ENCODE results near the gene LYZ. TPM values are rescaled to one million over a fixed set of nuclear protein-coding genes. Genes with fewer than 3 reads are reported as not detected.

The LYZ gene
- total RNA-seq, 1 experiment from 2014 or later = 1.3 TPM

- H4K20me1 ChIP-seq (ENCODE audit: insufficient read depth) = 0 out of 2 replicates have a peak, but pooled peaks cover 3% of the 10 kb centered on the region
- ChIA-PET POLR2A (no interaction called here), CTCF (interaction anchor here (0.9 kb wide), 1 partner anchor 11 kb away, joined by 3 read pairs; no protein-coding TSS in a partner anchor), RAD21 (ENCODE audit: low non-redundant PET in 1 of 2, low total read pairs in 2 of 2, uncharacterized antibody in 2 of 2, unreplicated experiment in 2 of 2) (no interaction called here)
- H3K4me1 ChIP-seq (ENCODE audit: control insufficient read depth in 1 of 2, insufficient read depth in 2 of 2, low read length in 2 of 2) = peaks cover 16 to 20% of the 10 kb centered on the region in 2 experiments
- H3K4me2 ChIP-seq (ENCODE audit: low read length) = no peak overlapping the region
- H3K27me3 ChIP-seq (ENCODE audit: insufficient read depth, low read length) = no peaks in the 10 kb centered on the region
- intact Hi-C loops (cut with micrococcal nuclease) = no loop called here
- H3K36me3 ChIP-seq (ENCODE audit: control insufficient read depth in 1 of 2, insufficient read depth in 2 of 2, low read length in 2 of 2) = peaks cover 0 to 4% of the 10 kb centered on the region in 2 experiments; a peak in 1 of 4 replicates
- H3K9ac ChIP-seq (ENCODE audit: low read length) = no peak overlapping the region
- H3K27ac ChIP-seq (ENCODE audit: low read depth, low read length) = no peak overlapping the region
- H3K79me2 ChIP-seq (ENCODE audit: insufficient read depth, low read length) = no peaks in the 10 kb centered on the region
- no peaks in the 10 kb centered on the region for H3K9me2 ChIP-seq (ENCODE audit: insufficient read depth)
- no peak for TF ChIP-seq REST (IDR thresholded peaks at IDR 0.05; ENCODE audit: low read depth)
- no peak for TF ChIP-seq SRF (IDR thresholded peaks at IDR 0.05; ENCODE audit: low read depth)
- TF ChIP-seq CTCF (IDR thresholded peaks at IDR 0.05 in 2 of 3, conservative IDR thresholded peaks at IDR 0.05 in 1 of 3; ENCODE audit: borderline replicate concordance in 1 of 3, insufficient read depth in 1 of 3, low read depth in 2 of 3, low read length in 2 of 3) = no peak
- no peak for TF ChIP-seq TCF7L2 (IDR thresholded peaks at IDR 0.05; ENCODE audit: borderline replicate concordance, extremely low read depth, insufficient read depth, insufficient read length)
- no peak for TF ChIP-seq EGR1 (IDR thresholded peaks at IDR 0.05; ENCODE audit: low read depth)
- no peaks in the 10 kb centered on the region; a peak in 1 of 4 replicates for H3K9me3 ChIP-seq (ENCODE audit: control insufficient read depth in 1 of 2, insufficient read depth in 1 of 2, low read depth in 1 of 2, low read length in 2 of 2)
- no TSS peak for BruUV-seq (replicated peaks)
- no peak overlapping the region for H3K4me3 ChIP-seq (replicated peaks in 1 of 2; ENCODE audit: low read depth in 1 of 2, low read length in 2 of 2)
- no peak overlapping the region for H2AFZ ChIP-seq (ENCODE audit: low read depth, low read length, poor library complexity, severe bottlenecking)
- ATAC-seq (no peak), DNase-seq (ENCODE audit: low read depth, low spot score) (no peak)
Measured at GRCh38 chr12:69401940-69402339, 53.8 kb downstream of the LYZ start.

Other genes with a start within 250 kb of the LYZ start
- 88.4 TPM for gene CPSF6, start 108.8 kb upstream of the LYZ start, total RNA-seq (2021; ENCODE audit: unreplicated experiment)
- 32.0 TPM for gene YEATS4, start 11.4 kb downstream of the LYZ start, total RNA-seq (2021; ENCODE audit: unreplicated experiment)
- gene FRS2, start 122.0 kb downstream of the LYZ start, total RNA-seq (2021; ENCODE audit: unreplicated experiment) = 14.7 TPM
- 398 TPM for gene CCT2, start 237.1 kb downstream of the LYZ start, total RNA-seq (2021; ENCODE audit: unreplicated experiment)